Natural killer cell (primary cell): ENCODE measurements around the gene LRCH3. TPM values are rescaled to one million over a fixed set of nuclear protein-coding genes. Genes with fewer than 3 reads are reported as not detected.
A peak's percentile ranks its signal among the peaks of the same experiment; 100 is the strongest.

Experiments used
- ATAC-seq, 3 donors: fragments of 150-1000 bp in 2 of 3; fragments of 200-7000 bp in 1 of 3; cut with Tn5 transposase; 1 replicate in 1 of 3; 2 replicates in 2 of 3; pipeline ENCODE4 v1.10.0; 2021; ENCODE audit warnings: mild to moderate bottlenecking in 2 of 3, moderate library complexity in 2 of 3
- DNase-seq, 2 donors: peaks; one replicate each; pipeline versions ENCODE4 v3.0.0 to v3.0.0-alpha.2; 2013 to 2021; ENCODE audit warnings: mixed read lengths in 1 of 2
- H3K27ac ChIP-seq: one replicate; pipeline ENCODE4 v1.5.1; 2013; ENCODE audit warnings: mild to moderate bottlenecking, low read length
- H3K27me3 ChIP-seq: one replicate; pipeline ENCODE4 v1.6.1; 2013; ENCODE audit warnings: low read length; ENCODE audit not compliant: control insufficient read depth, insufficient read depth
- H3K36me3 ChIP-seq: one replicate; pipeline ENCODE4 v1.6.1; 2013; ENCODE audit warnings: low read length; ENCODE audit not compliant: control insufficient read depth, insufficient read depth
- H3K4me1 ChIP-seq: one replicate; pipeline ENCODE4 v1.6.1; 2013; ENCODE audit warnings: low read length; ENCODE audit not compliant: control insufficient read depth, insufficient read depth
- H3K4me3 ChIP-seq: one replicate; pipeline ENCODE4 v1.5.1; 2013; ENCODE audit warnings: low read length
- H3K9me3 ChIP-seq: one replicate; pipeline ENCODE4 v1.6.1; 2013; ENCODE audit warnings: low read length; ENCODE audit not compliant: control insufficient read depth, insufficient read depth
- H3K27ac Mint-ChIP-seq, 2 donors: one replicate each; pipeline ENCODE4 v1.8.0; 2022; ENCODE audit warnings: mild to moderate bottlenecking in 2 of 2, mixed read lengths in 2 of 2, moderate library complexity in 1 of 2
- H3K27me3 Mint-ChIP-seq, 2 donors: one replicate each; pipeline ENCODE4 v1.8.0; 2022; ENCODE audit warnings: low read depth in 2 of 2, mixed read lengths in 2 of 2
- H3K36me3 Mint-ChIP-seq: one replicate; pipeline ENCODE4 v1.8.0; 2022; ENCODE audit warnings: mixed read lengths
- H3K4me1 Mint-ChIP-seq, 2 donors: one replicate each; pipeline ENCODE4 v1.8.0; 2022; ENCODE audit warnings: mixed read lengths in 2 of 2
- H3K4me3 Mint-ChIP-seq: one replicate; pipeline ENCODE4 v1.8.0; 2022; ENCODE audit warnings: mild to moderate bottlenecking, moderate library complexity, mixed read lengths
- H3K9me3 Mint-ChIP-seq, 2 donors: one replicate each; pipeline ENCODE4 v1.8.0; 2022; ENCODE audit warnings: mixed read lengths in 2 of 2
- WGBS: methylation state at CpG from one replicate; pipeline ENCODE4 v1.1.7; 2013; ENCODE audit warnings: missing lambda C conversion rate; ENCODE audit not compliant: insufficient coverage; 5-methylcytosine and 5-hydroxymethylcytosine counted together
- intact Hi-C: fragments of 100-400 bp; cut with micrococcal nuclease; formaldehyde crosslinking; loops from one replicate; pipeline ENCODE4 v1.14.2; 2022
- total RNA-seq, 4 donors: library from RNA; stranded (reverse); fragments of 120-200 nt in 1 of 4; gene quantifications; one replicate each; pipeline versions ENCODE4 v1.2.3 to v1.2.4, GENCODE V29; 2013 to 2022
- TF ChIP-seq, protein P1 (sequence below): fragments of 200-600 bp; IDR thresholded peaks from one replicate; pipeline ENCODE4 v1.8.0; 2022; ENCODE audit warnings: antibody characterized with exemption

LRCH3 gene
- total RNA-seq, 3 donors from 2014 or later (not counting 1 experiment from before 2014, with no cell fraction given): 68.1 to 90.5 (median 90.3) TPM

DNA sequence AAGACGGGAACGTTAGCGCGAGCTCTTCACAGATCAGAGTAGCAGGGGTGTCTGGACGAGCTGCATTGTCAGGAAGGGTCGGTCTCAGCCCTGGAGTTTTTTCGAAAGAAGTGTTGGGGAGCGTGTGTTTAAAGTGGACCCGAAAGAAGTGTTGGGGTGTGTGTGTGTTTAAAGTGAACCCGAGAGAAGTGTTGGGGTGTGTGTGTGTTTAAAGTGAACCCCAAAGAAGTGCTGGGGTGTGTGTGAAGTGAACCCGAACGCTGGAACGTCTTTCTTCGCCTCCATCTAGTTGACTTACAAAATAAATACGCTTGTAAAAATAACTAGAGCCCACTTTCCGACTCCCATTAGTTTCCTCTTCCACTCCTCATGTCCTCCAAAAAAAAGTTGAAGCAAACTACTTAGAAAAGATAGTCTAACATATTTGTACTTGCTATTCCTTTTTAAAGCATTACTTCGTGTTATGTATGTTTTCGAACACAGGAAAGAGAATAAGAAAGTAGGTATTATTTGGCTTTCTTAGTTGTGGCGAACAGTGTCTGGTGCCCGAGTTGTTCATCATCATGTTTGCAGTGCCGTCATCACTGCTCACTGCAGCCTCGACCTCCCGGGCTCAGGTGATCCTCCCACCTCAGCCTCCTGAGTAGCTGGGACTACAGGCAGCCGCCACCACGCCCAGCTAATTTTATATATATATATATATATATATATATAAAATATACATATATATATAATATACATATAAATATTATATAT lies 1.0 kb downstream of the LRCH3 start:
- Histone ChIP-seq H3K27me3 (no peaks in the 10 kb centered on the region), H3K27ac (peak overlapping the region; percentile 99), H3K9me3 (no peaks in the 10 kb centered on the region), H3K4me3 (peak overlapping the region; percentile 94), H3K4me1 (peaks cover 12% of the 10 kb centered on the region), H3K36me3 (no peaks in the 10 kb centered on the region)
- H3K36me3 Mint-ChIP-seq: no peaks in the 10 kb centered on the region
- peak; percentile 37 to 60 (median 40) for ATAC-seq
- peak overlapping the region; percentile 93 for H3K4me3 Mint-ChIP-seq
- DNase-seq: peak; percentile 19 to 66
- H3K27me3 Mint-ChIP-seq: no peaks in the 10 kb centered on the region
- peaks cover 45 to 52% of the 10 kb centered on the region in 2 donors for H3K4me1 Mint-ChIP-seq
- no peaks in the 10 kb centered on the region for H3K9me3 Mint-ChIP-seq
- intact Hi-C loops: loop anchor here (1.0 kb wide), 2 partner anchors 43 to 80 kb away; partner anchors contain the start of gene FYTTD1
- H3K27ac Mint-ChIP-seq: peak overlapping the region; percentile 94 to 97
- TF ChIP-seq, protein P1, sequence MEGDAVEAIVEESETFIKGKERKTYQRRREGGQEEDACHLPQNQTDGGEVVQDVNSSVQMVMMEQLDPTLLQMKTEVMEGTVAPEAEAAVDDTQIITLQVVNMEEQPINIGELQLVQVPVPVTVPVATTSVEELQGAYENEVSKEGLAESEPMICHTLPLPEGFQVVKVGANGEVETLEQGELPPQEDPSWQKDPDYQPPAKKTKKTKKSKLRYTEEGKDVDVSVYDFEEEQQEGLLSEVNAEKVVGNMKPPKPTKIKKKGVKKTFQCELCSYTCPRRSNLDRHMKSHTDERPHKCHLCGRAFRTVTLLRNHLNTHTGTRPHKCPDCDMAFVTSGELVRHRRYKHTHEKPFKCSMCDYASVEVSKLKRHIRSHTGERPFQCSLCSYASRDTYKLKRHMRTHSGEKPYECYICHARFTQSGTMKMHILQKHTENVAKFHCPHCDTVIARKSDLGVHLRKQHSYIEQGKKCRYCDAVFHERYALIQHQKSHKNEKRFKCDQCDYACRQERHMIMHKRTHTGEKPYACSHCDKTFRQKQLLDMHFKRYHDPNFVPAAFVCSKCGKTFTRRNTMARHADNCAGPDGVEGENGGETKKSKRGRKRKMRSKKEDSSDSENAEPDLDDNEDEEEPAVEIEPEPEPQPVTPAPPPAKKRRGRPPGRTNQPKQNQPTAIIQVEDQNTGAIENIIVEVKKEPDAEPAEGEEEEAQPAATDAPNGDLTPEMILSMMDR: no peak
- 3% methylated on average over 23 of the region's 25 CpGs for WGBS

DNA sequence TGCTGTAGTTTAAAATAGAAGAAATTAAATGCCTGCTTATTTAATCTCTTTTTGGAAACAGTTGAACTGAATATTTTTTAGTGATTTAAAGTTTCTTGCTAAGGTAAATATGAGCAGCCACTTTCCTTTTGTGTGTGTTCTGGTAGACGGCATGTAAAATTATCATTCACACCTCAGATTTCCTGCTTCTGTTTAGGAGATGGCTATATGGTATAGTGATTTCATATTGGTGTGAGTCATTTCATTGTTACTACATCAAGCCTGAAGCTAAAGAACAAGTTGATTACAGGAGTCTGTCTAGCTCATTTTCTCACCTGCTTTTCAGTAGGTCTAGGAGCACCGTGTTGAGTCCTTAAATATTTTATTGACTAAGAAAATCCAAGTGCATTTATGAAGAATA lies 2.2 kb downstream of the LRCH3 start:
- no peaks in the 10 kb centered on the region for H3K27me3 ChIP-seq
- no peaks in the 10 kb centered on the region for H3K36me3 ChIP-seq
- Mint-ChIP-seq H3K4me3 (peak overlapping the region; percentile 76), H3K4me1 (peaks cover 55 to 61% of the 10 kb centered on the region in 2 donors), H3K36me3 (no peaks in the 10 kb centered on the region), H3K27me3 (no peaks in the 10 kb centered on the region), H3K9me3 (no peaks in the 10 kb centered on the region), H3K27ac (peak overlapping the region; percentile 94 to 97)
- peak; percentile 33 to 67 (median 53) for ATAC-seq
- TF ChIP-seq, protein P1: no peak
- peak in 1 of 2 donors; percentile 55 for DNase-seq
- 29% methylated on average over 1 of the region's 2 CpGs for WGBS
- no peak overlapping the region for H3K4me3 ChIP-seq
- peaks cover 12% of the 10 kb centered on the region for H3K4me1 ChIP-seq
- H3K27ac ChIP-seq: peak overlapping the region; percentile 6
- intact Hi-C loops: no loop called here
- no peaks in the 10 kb centered on the region for H3K9me3 ChIP-seq

DNA sequence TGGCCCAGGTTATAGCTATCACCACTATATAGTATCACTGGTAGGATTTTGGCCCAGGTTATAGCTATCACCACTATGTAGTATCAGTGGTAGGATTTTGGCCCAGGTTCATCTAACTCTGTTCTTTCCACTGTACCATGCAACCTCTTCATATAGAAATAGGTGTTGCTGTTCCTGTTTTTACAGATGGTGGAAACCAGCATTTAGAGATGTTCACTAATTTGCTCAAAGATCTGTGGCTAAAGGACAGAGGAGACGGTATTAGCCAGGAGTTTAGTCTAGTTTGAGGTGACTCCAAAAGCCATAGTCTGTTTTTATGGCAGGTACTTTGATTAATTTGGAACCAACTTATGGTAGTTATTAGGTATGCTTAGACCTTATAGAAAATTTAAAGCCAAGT lies 3.1 kb downstream of the LRCH3 start:
- Histone ChIP-seq H3K27ac (no peak overlapping the region), H3K9me3 (no peaks in the 10 kb centered on the region), H3K4me1 (peaks cover 12% of the 10 kb centered on the region), H3K36me3 (no peaks in the 10 kb centered on the region), H3K4me3 (no peak overlapping the region), H3K27me3 (no peaks in the 10 kb centered on the region)
- TF ChIP-seq, protein P1: no peak
- Mint-ChIP-seq H3K4me3 (peak overlapping the region; percentile 76), H3K27ac (peak overlapping the region; percentile 94 to 97), H3K4me1 (peaks cover 63 to 70% of the 10 kb centered on the region in 2 donors), H3K9me3 (no peaks in the 10 kb centered on the region), H3K27me3 (no peaks in the 10 kb centered on the region), H3K36me3 (no peaks in the 10 kb centered on the region)
- WGBS: 53% methylated on average over 1 of the region's 1 CpG
- no peak for DNase-seq
- intact Hi-C loops: no loop called here
- no peak for ATAC-seq
